Lung (tissue), 12 donors: ENCODE data around the gene SEC22B. TPM values are rescaled to one million over a fixed set of nuclear protein-coding genes. Genes with fewer than 3 reads are reported as not detected.
"Not testable (repeated sequence)": the region's sequence is repeated elsewhere in the genome, so short reads cannot be mapped to it uniquely, and the experiment has no call there.

Source experiments
- ATAC-seq: fragments of 200-7000 bp; cut with Tn5 transposase; one replicate; pipeline ENCODE4 v1.9.1; 2020; ENCODE audit warnings: moderate number of reproducible peaks; ENCODE audit not compliant: insufficient read depth, low FRiP score
- DNase-seq, 3 donors: peaks; one replicate each; pipeline ENCODE4 v3.0.0-alpha.2; 2013 to 2017
- H3K27ac ChIP-seq, 2 donors: one replicate each; pipeline ENCODE4 v1.5.1; 2013; ENCODE audit warnings: mild to moderate bottlenecking in 2 of 2, moderate library complexity in 2 of 2, control low read depth in 1 of 2, inconsistent platforms in 1 of 2, low read depth in 1 of 2, low read length in 1 of 2
- H3K27me3 ChIP-seq, 3 donors: one replicate each; pipeline ENCODE4 v1.5.1; 2013; ENCODE audit warnings: low read length in 2 of 3; ENCODE audit not compliant: control insufficient read depth in 3 of 3, insufficient read depth in 3 of 3
- H3K36me3 ChIP-seq, 4 donors: one replicate each; pipeline ENCODE4 v1.5.1; 2013; ENCODE audit warnings: low read length in 4 of 4, mild to moderate bottlenecking in 1 of 4, moderate library complexity in 1 of 4; ENCODE audit not compliant: control insufficient read depth in 4 of 4, insufficient read depth in 4 of 4
- H3K4me1 ChIP-seq, 5 donors: one replicate each; pipeline ENCODE4 v1.5.1; 2013; ENCODE audit warnings: low read length in 5 of 5, mild to moderate bottlenecking in 2 of 5, moderate library complexity in 1 of 5; ENCODE audit not compliant: control insufficient read depth in 5 of 5, insufficient read depth in 5 of 5
- H3K4me3 ChIP-seq: one replicate; pipeline ENCODE4 v1.5.1; 2013; ENCODE audit warnings: mild to moderate bottlenecking, control low read depth, moderate library complexity
- H3K9ac ChIP-seq, 2 donors: one replicate each; pipeline ENCODE4 v1.5.1; 2013; ENCODE audit warnings: low read length in 2 of 2, control low read depth in 1 of 2; ENCODE audit not compliant: insufficient read depth in 1 of 2
- H3K9me3 ChIP-seq, 4 donors: one replicate each; pipeline ENCODE4 v1.5.1; 2013; ENCODE audit warnings: low read length in 3 of 4, mild to moderate bottlenecking in 1 of 4, moderate library complexity in 1 of 4; ENCODE audit not compliant: control insufficient read depth in 4 of 4, insufficient read depth in 3 of 4
- WGBS, 2 donors: extraction: QIAGEN DNeasy Blood & Tissue Kit; methylation state at CpG; one replicate each; pipeline ENCODE4 v1.1.7; 2013; 5-methylcytosine and 5-hydroxymethylcytosine counted together
- polyA plus RNA-seq, 2 donors: library from polyadenylated mRNA; stranded (reverse); fragments of 200-250 nt; gene quantifications; one replicate each; pipeline ENCODE4 v1.2.1, GENCODE V29; 2013
- total RNA-seq, 2 donors: library from RNA; depleted of rRNA in 1 of 2; stranded (reverse); fragments of >200 nt in 1 of 2; gene quantifications; one replicate each; pipeline ENCODE4 v1.2.1, GENCODE V29; 2014 to 2021
- TF ChIP-seq, protein P1 (sequence below): IDR thresholded peaks from 2 replicates; pipeline ENCODE4 v1.5.1; 2012; ENCODE audit warnings: mild to moderate bottlenecking; ENCODE audit errors: control extremely low read depth, extremely low read depth
- donor health status: control.
- donor health status: control.
- donor health status: Bipolar disorder and iron deficiency.
- donor health status: healthy.
- donor health status: DM: yes; HTN: yes; CAD: no.

Gene SEC22B
- total and polyA plus RNA-seq, 4 donors = 20.6 to 50.8 (median 25.7) TPM

GRCh38 chr1:120133228-120133927 is 42.9 kb downstream of the SEC22B start:
- ATAC-seq (no peak), DNase-seq (no peak)
- Histone ChIP-seq H3K4me1 (peaks cover 0 to 5% (median 1%) of the 10 kb centered on the region in 5 donors), H3K36me3 (no peaks in the 10 kb centered on the region), H3K27ac (no peak overlapping the region), H3K9ac (no peak overlapping the region), H3K9me3 (no peaks in the 10 kb centered on the region), H3K4me3 (no peak overlapping the region), H3K27me3 (no peaks in the 10 kb centered on the region)
- TF ChIP-seq, protein P1, sequence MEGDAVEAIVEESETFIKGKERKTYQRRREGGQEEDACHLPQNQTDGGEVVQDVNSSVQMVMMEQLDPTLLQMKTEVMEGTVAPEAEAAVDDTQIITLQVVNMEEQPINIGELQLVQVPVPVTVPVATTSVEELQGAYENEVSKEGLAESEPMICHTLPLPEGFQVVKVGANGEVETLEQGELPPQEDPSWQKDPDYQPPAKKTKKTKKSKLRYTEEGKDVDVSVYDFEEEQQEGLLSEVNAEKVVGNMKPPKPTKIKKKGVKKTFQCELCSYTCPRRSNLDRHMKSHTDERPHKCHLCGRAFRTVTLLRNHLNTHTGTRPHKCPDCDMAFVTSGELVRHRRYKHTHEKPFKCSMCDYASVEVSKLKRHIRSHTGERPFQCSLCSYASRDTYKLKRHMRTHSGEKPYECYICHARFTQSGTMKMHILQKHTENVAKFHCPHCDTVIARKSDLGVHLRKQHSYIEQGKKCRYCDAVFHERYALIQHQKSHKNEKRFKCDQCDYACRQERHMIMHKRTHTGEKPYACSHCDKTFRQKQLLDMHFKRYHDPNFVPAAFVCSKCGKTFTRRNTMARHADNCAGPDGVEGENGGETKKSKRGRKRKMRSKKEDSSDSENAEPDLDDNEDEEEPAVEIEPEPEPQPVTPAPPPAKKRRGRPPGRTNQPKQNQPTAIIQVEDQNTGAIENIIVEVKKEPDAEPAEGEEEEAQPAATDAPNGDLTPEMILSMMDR = no peak
- WGBS, 2 donors = 91 to 93% methylated on average over 2 of the region's 2 CpGs

DNA sequence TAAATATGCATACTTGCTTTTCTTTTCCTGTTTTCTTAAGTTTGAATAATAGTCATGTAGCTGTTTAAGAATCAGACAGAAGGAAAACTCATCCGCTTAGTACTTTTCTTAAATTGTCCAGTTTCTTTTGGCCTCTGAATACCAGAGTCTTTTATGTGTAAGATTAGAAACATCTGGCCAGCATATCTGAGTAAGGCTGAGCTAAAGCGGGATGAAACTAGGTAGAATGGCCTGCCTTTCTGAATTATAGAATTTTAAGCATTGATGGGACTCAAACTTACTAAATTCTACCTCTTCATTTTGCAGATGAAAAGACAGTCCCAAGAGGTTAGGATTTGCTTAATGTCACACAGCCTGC is 43.9 kb downstream of the SEC22B start:
- not testable (repeated sequence) for H3K4me1 ChIP-seq, H3K4me3 ChIP-seq, ATAC-seq, H3K9me3 ChIP-seq, H3K36me3 ChIP-seq, DNase-seq, H3K9ac ChIP-seq, H3K27me3 ChIP-seq, H3K27ac ChIP-seq
- WGBS, 2 donors = 83 to 84% methylated on average over 2 of the region's 2 CpGs

GRCh38 chr1:120131611-120132405 is 44.5 kb downstream of the SEC22B start:
- H3K27ac ChIP-seq = not testable (repeated sequence)

GRCh38 chr1:120127921-120128320 is 48.4 kb downstream of the SEC22B start:
- not testable (repeated sequence) for H3K9ac ChIP-seq, H3K36me3 ChIP-seq, H3K4me1 ChIP-seq, H3K27me3 ChIP-seq, H3K27ac ChIP-seq, DNase-seq, H3K4me3 ChIP-seq, ATAC-seq, H3K9me3 ChIP-seq
- 90 to 95% methylated on average over 1 of the region's 1 CpG for WGBS, 2 donors

More at GRCh38 chr1:120131611-120132405, 44.5 kb downstream of the SEC22B start:
- H3K4me3 ChIP-seq, H3K9me3 ChIP-seq, H3K4me1 ChIP-seq, H3K36me3 ChIP-seq, H3K9ac ChIP-seq, H3K27me3 ChIP-seq: not testable (repeated sequence)
- peak; percentile 75 for ATAC-seq
- 22 to 26% methylated on average over 8 to 9 of the region's 10 CpGs for WGBS, 2 donors
- DNase-seq = peak; percentile 78 to 88 (median 83)

- not testable (repeated sequence) for ATAC-seq
Observed at GRCh38 chr1:120126216-120126615, 50.1 kb downstream of the SEC22B start.

DNA sequence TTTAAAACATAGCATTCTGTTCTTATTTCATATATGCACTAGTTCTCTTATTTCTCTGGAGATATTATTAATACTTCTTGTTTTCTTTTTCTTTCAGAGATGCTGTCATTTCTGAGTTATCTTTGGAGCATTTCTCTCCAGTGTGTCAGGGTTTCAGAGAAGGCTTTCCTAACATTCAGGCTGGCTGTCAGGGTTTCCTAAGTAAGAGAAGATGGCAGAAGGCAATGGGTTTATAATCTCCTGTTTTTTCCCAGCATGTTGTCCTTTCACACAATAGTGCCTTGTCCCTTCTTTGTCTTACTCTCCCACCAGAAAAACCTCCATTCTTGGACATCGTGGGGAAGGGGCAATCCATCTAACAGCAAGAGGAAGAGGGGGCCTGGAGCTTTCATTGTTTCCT is 51.7 kb downstream of the SEC22B start:
- not testable (repeated sequence) for DNase-seq, H3K27ac ChIP-seq, H3K36me3 ChIP-seq, H3K9ac ChIP-seq, H3K4me3 ChIP-seq, H3K27me3 ChIP-seq, H3K4me1 ChIP-seq, ATAC-seq, H3K9me3 ChIP-seq
- 40 to 60% methylated on average over 1 of the region's 1 CpG for WGBS, 2 donors

More at GRCh38 chr1:120126216-120126615, 50.1 kb downstream of the SEC22B start:
- H3K9me3 ChIP-seq, H3K36me3 ChIP-seq, H3K27ac ChIP-seq, H3K9ac ChIP-seq, DNase-seq, H3K27me3 ChIP-seq, H3K4me3 ChIP-seq, H3K4me1 ChIP-seq: not testable (repeated sequence)
- WGBS, 2 donors = 62 to 65% methylated on average over 3 to 4 of the region's 6 CpGs

DNA sequence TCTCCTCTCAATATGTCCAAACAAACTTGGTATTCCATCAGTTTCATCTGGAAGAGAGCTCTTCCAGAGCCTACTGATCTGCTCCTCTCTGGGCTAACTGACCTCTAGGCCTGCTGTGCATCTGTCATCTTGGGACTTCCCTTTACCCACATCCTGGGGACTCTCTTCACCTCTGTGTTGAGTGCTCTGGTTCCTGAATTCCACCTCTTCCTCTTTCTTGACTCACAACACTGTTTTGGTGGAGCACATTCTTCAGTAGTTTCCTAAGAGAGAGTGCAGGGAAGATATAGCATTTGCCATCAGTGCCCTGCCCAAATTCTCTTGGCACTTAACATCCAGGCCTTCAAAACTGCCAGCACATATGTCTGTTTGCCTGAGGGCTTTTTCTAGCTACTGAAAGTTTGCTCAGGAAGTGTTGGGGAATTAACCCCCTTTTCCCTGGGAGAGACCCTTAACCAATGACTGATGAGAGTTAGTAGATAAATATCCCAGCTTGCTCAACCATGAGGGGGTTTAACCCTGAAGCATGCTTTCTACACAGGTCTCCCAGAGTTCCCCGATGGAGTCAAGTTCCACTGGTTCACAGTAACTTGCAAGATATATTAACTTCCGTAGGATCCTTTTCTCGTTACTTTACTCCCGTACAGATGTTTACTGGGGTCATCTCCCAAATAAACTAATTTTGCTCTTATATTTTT is 52.4 kb downstream of the SEC22B start:
- not testable (repeated sequence) for H3K9me3 ChIP-seq, H3K27me3 ChIP-seq, H3K27ac ChIP-seq, H3K9ac ChIP-seq, H3K36me3 ChIP-seq, H3K4me3 ChIP-seq, DNase-seq, H3K4me1 ChIP-seq
- ATAC-seq = peak; percentile 72
- WGBS, 2 donors = 78 to 84% methylated on average over 4 of the region's 4 CpGs
